HUES48 (cell line): Measurements from ENCODE around the gene CCDC40.

Source experiments
- H3K27ac ChIP-seq: one replicate; pipeline ENCODE4 v1.7.0; 2013; ENCODE audit warnings: low read depth, low read length, inconsistent platforms
- H3K27me3 ChIP-seq: 2 replicates; pipeline ENCODE4 v1.6.1; 2013; ENCODE audit warnings: mild to moderate bottlenecking, low read length; ENCODE audit not compliant: control insufficient read depth, insufficient read depth
- H3K36me3 ChIP-seq: 2 replicates; pipeline ENCODE4 v1.6.1; 2013; ENCODE audit warnings: low read length; ENCODE audit not compliant: control insufficient read depth, insufficient read depth
- H3K4me1 ChIP-seq: 2 replicates; pipeline ENCODE4 v1.6.1; 2013; ENCODE audit warnings: mild to moderate bottlenecking, low read length; ENCODE audit not compliant: control insufficient read depth, insufficient read depth
- H3K4me3 ChIP-seq: 2 replicates; pipeline ENCODE4 v1.5.1; 2013; ENCODE audit warnings: mild to moderate bottlenecking, low read depth, low read length
- H3K9ac ChIP-seq: 2 replicates; pipeline ENCODE4 v1.6.1; 2013; ENCODE audit warnings: mild to moderate bottlenecking, low read depth, low read length, moderate library complexity
- H3K9me3 ChIP-seq: 2 replicates; pipeline ENCODE4 v1.6.1; 2013; ENCODE audit warnings: low read length; ENCODE audit not compliant: control insufficient read depth, insufficient read depth

CCDC40 gene

GRCh38 chr17:80071116-80071841 lies 34.8 kb downstream of the CCDC40 start:
- no peak overlapping the region for H3K4me3 ChIP-seq
- H3K9me3 ChIP-seq = no peaks in the 10 kb centered on the region
- H3K27ac ChIP-seq = no peak overlapping the region
- H3K27me3 ChIP-seq = no peaks in the 10 kb centered on the region
- H3K9ac ChIP-seq = no peak overlapping the region
- H3K4me1 ChIP-seq = no peaks in the 10 kb centered on the region
- no peaks in the 10 kb centered on the region for H3K36me3 ChIP-seq

DNA sequence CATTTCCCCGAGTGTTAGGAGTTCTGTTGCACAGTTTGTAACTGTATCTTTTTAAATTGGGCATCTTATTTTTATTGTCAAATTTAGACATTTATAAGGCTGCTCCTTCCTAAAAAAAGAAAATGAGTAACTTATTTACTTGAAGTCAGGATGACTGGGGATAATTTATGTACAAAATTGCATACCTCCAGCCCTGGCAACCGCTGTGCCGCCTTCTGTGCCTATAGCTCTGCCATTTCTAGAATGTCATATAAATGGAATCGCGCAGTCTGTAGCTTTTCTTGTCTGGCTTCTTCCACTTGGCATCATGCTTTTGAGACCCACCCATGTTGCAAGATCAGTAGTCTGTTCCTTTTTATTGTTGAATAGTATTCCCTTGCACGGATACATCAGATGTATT lies 36.0 kb downstream of the CCDC40 start:
- H3K36me3 ChIP-seq = no peaks in the 10 kb centered on the region
- H3K4me1 ChIP-seq = no peaks in the 10 kb centered on the region
- H3K4me3 ChIP-seq = no peak overlapping the region
- H3K27me3 ChIP-seq = no peaks in the 10 kb centered on the region
- H3K9me3 ChIP-seq = no peaks in the 10 kb centered on the region
- H3K9ac ChIP-seq = no peak overlapping the region
- no peak overlapping the region for H3K27ac ChIP-seq

GRCh38 chr17:80080081-80080480 lies 43.6 kb downstream of the CCDC40 start:
- no peaks in the 10 kb centered on the region for H3K9me3 ChIP-seq
- H3K27ac ChIP-seq = no peak overlapping the region
- H3K4me1 ChIP-seq = no peaks in the 10 kb centered on the region; the same call in 1 of the 2 replicates
- H3K36me3 ChIP-seq = no peaks in the 10 kb centered on the region
- H3K27me3 ChIP-seq = no peaks in the 10 kb centered on the region
- no peak overlapping the region for H3K9ac ChIP-seq
- H3K4me3 ChIP-seq = no peak overlapping the region

DNA sequence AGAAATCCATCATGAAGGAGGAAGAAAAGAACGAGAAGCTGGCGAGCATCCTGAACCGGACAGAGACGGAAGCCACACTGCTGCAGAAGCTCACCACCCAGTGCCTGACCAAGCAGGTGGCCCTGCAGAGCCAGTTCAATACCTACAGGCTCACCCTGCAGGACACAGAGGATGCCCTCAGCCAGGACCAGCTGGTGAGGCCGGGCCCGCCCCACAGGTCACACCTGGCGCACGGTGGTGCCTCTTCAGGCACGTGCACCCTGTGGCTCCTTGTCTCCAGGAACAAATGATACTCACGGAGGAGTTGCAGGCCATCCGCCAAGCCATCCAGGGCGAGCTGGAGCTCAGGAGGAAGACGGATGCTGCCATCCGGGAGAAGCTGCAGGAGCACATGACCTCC lies 45.2 kb downstream of the CCDC40 start:
- Histone ChIP-seq H3K9ac (no peak overlapping the region), H3K4me1 (no peaks in the 10 kb centered on the region; the same call in 1 of the 2 replicates), H3K9me3 (no peaks in the 10 kb centered on the region), H3K36me3 (no peaks in the 10 kb centered on the region), H3K27me3 (no peaks in the 10 kb centered on the region), H3K27ac (no peak overlapping the region), H3K4me3 (no peak overlapping the region)

- H3K9ac ChIP-seq = no peak overlapping the region
- H3K4me3 ChIP-seq = no peak overlapping the region
- H3K9me3 ChIP-seq = no peaks in the 10 kb centered on the region
- H3K27ac ChIP-seq = no peak overlapping the region
- no peaks in the 10 kb centered on the region for H3K36me3 ChIP-seq
- no peaks in the 10 kb centered on the region for H3K27me3 ChIP-seq
- no peaks in the 10 kb centered on the region; the same call in 1 of the 2 replicates for H3K4me1 ChIP-seq
These were observed 46.1 kb downstream of the CCDC40 start for GRCh38 chr17:80082403-80083135.

DNA sequence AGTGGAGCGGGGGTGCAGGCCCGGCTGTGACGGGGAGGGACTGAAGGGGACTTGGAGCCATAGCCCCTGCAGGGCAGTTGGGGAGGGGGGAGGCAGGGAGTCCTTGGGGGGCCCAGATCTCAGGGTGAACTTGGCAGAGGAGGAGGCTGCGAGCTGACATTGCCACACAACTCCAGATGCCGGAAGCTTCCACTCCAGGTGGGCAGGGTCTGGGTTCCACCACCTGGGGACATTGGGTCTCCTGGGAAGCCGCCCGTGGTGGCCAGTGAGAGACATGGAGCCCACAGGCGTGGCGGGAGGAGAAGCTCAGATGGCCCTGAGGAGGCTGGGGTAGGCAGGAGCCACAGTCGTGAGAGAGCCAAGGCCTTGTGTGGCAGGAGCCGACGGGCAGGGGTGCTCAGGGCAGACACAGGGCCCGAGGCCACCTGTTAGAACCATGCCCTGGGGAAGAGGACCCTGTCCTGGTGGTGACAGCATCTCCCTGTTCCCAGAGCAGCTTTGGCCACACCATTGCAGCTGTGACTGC lies 46.8 kb downstream of the CCDC40 start:
- no peaks in the 10 kb centered on the region for H3K9me3 ChIP-seq
- H3K27me3 ChIP-seq = no peaks in the 10 kb centered on the region
- H3K9ac ChIP-seq = no peak overlapping the region
- no peak overlapping the region for H3K27ac ChIP-seq
- no peak overlapping the region for H3K4me3 ChIP-seq
- no peaks in the 10 kb centered on the region; the same call in 1 of the 2 replicates for H3K4me1 ChIP-seq
- H3K36me3 ChIP-seq = no peaks in the 10 kb centered on the region

GRCh38 chr17:80084773-80085172 lies 48.3 kb downstream of the CCDC40 start:
- no peaks in the 10 kb centered on the region for H3K27me3 ChIP-seq
- H3K36me3 ChIP-seq = no peaks in the 10 kb centered on the region
- no peak overlapping the region for H3K27ac ChIP-seq
- no peak overlapping the region for H3K4me3 ChIP-seq
- H3K9me3 ChIP-seq = no peaks in the 10 kb centered on the region
- no peaks in the 10 kb centered on the region; the same call in 1 of the 2 replicates for H3K4me1 ChIP-seq
- H3K9ac ChIP-seq = no peak overlapping the region

GRCh38 chr17:80086081-80086480 lies 49.6 kb downstream of the CCDC40 start:
- no peak overlapping the region for H3K9ac ChIP-seq
- no peaks in the 10 kb centered on the region for H3K27me3 ChIP-seq

GRCh38 chr17:80086616-80087015 lies 50.2 kb downstream of the CCDC40 start:
- H3K9ac ChIP-seq = no peak overlapping the region
- H3K4me1 ChIP-seq = no peaks in the 10 kb centered on the region; the same call in 1 of the 2 replicates
- H3K27ac ChIP-seq = no peak overlapping the region
- no peaks in the 10 kb centered on the region for H3K36me3 ChIP-seq
- H3K4me3 ChIP-seq = no peak overlapping the region
- no peaks in the 10 kb centered on the region for H3K9me3 ChIP-seq
- no peaks in the 10 kb centered on the region for H3K27me3 ChIP-seq

More at GRCh38 chr17:80086081-80086480, 49.6 kb downstream of the CCDC40 start:
- H3K4me3 ChIP-seq = no peak overlapping the region
- H3K9me3 ChIP-seq = no peaks in the 10 kb centered on the region
- H3K4me1 ChIP-seq = no peaks in the 10 kb centered on the region; the same call in 1 of the 2 replicates
- no peak overlapping the region for H3K27ac ChIP-seq
- H3K36me3 ChIP-seq = no peaks in the 10 kb centered on the region

GRCh38 chr17:80087346-80088265 lies 51.2 kb downstream of the CCDC40 start:
- H3K36me3 ChIP-seq = no peaks in the 10 kb centered on the region
- no peak overlapping the region for H3K9ac ChIP-seq
- H3K4me1 ChIP-seq = no peaks in the 10 kb centered on the region
- H3K27ac ChIP-seq = no peak overlapping the region
- H3K27me3 ChIP-seq = no peaks in the 10 kb centered on the region
- H3K9me3 ChIP-seq = no peaks in the 10 kb centered on the region
- H3K4me3 ChIP-seq = no peak overlapping the region
